Measurements from ENCODE around the gene RHBDL3. TPM values are rescaled to one million over a fixed set of nuclear protein-coding genes. Genes with fewer than 3 reads are reported as not detected.
A peak's percentile ranks its signal among the peaks of the same experiment; 100 is the strongest.

Gene RHBDL3
- total and polyA plus RNA-seq, 2 of the 8 experiments (the other 6 are each of a cell fraction or from before 2014, with no cell fraction given): 9.6 to 12.2 TPM

DNA sequence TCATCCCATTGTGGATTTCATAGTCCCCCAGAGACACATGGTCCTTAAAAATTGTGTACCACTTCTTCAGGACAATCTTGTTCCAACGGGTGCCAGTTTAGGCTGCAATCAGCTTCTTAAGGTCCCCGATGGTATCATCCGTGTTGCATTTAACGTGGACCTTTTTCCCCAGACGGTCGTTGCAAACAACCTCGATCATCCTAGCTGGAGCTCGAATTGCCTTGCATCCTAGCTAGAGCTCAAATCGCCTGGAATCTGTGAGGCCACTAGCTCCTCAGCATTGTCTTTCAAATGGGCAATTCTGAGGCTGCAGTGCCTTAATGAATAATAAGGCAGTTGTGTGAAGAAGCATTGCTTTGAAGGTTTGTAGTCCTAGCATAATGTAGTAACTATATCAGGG is 37.7 kb upstream of the RHBDL3 start (continued):
- TF ChIP-seq, protein P1, sequence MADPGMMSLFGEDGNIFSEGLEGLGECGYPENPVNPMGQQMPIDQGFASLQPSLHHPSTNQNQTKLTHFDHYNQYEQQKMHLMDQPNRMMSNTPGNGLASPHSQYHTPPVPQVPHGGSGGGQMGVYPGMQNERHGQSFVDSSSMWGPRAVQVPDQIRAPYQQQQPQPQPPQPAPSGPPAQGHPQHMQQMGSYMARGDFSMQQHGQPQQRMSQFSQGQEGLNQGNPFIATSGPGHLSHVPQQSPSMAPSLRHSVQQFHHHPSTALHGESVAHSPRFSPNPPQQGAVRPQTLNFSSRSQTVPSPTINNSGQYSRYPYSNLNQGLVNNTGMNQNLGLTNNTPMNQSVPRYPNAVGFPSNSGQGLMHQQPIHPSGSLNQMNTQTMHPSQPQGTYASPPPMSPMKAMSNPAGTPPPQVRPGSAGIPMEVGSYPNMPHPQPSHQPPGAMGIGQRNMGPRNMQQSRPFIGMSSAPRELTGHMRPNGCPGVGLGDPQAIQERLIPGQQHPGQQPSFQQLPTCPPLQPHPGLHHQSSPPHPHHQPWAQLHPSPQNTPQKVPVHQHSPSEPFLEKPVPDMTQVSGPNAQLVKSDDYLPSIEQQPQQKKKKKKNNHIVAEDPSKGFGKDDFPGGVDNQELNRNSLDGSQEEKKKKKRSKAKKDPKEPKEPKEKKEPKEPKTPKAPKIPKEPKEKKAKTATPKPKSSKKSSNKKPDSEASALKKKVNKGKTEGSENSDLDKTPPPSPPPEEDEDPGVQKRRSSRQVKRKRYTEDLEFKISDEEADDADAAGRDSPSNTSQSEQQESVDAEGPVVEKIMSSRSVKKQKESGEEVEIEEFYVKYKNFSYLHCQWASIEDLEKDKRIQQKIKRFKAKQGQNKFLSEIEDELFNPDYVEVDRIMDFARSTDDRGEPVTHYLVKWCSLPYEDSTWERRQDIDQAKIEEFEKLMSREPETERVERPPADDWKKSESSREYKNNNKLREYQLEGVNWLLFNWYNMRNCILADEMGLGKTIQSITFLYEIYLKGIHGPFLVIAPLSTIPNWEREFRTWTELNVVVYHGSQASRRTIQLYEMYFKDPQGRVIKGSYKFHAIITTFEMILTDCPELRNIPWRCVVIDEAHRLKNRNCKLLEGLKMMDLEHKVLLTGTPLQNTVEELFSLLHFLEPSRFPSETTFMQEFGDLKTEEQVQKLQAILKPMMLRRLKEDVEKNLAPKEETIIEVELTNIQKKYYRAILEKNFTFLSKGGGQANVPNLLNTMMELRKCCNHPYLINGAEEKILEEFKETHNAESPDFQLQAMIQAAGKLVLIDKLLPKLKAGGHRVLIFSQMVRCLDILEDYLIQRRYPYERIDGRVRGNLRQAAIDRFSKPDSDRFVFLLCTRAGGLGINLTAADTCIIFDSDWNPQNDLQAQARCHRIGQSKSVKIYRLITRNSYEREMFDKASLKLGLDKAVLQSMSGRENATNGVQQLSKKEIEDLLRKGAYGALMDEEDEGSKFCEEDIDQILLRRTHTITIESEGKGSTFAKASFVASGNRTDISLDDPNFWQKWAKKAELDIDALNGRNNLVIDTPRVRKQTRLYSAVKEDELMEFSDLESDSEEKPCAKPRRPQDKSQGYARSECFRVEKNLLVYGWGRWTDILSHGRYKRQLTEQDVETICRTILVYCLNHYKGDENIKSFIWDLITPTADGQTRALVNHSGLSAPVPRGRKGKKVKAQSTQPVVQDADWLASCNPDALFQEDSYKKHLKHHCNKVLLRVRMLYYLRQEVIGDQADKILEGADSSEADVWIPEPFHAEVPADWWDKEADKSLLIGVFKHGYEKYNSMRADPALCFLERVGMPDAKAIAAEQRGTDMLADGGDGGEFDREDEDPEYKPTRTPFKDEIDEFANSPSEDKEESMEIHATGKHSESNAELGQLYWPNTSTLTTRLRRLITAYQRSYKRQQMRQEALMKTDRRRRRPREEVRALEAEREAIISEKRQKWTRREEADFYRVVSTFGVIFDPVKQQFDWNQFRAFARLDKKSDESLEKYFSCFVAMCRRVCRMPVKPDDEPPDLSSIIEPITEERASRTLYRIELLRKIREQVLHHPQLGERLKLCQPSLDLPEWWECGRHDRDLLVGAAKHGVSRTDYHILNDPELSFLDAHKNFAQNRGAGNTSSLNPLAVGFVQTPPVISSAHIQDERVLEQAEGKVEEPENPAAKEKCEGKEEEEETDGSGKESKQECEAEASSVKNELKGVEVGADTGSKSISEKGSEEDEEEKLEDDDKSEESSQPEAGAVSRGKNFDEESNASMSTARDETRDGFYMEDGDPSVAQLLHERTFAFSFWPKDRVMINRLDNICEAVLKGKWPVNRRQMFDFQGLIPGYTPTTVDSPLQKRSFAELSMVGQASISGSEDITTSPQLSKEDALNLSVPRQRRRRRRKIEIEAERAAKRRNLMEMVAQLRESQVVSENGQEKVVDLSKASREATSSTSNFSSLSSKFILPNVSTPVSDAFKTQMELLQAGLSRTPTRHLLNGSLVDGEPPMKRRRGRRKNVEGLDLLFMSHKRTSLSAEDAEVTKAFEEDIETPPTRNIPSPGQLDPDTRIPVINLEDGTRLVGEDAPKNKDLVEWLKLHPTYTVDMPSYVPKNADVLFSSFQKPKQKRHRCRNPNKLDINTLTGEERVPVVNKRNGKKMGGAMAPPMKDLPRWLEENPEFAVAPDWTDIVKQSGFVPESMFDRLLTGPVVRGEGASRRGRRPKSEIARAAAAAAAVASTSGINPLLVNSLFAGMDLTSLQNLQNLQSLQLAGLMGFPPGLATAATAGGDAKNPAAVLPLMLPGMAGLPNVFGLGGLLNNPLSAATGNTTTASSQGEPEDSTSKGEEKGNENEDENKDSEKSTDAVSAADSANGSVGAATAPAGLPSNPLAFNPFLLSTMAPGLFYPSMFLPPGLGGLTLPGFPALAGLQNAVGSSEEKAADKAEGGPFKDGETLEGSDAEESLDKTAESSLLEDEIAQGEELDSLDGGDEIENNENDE (IDR thresholded peaks at IDR 0.05; ENCODE audit: insufficient replicate concordance, low read length): no peak
- TF ChIP-seq, protein P2, sequence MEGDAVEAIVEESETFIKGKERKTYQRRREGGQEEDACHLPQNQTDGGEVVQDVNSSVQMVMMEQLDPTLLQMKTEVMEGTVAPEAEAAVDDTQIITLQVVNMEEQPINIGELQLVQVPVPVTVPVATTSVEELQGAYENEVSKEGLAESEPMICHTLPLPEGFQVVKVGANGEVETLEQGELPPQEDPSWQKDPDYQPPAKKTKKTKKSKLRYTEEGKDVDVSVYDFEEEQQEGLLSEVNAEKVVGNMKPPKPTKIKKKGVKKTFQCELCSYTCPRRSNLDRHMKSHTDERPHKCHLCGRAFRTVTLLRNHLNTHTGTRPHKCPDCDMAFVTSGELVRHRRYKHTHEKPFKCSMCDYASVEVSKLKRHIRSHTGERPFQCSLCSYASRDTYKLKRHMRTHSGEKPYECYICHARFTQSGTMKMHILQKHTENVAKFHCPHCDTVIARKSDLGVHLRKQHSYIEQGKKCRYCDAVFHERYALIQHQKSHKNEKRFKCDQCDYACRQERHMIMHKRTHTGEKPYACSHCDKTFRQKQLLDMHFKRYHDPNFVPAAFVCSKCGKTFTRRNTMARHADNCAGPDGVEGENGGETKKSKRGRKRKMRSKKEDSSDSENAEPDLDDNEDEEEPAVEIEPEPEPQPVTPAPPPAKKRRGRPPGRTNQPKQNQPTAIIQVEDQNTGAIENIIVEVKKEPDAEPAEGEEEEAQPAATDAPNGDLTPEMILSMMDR (IDR thresholded peaks at IDR 0.05; ENCODE audit: control extremely low read depth in 1 of 3, insufficient read depth in 1 of 3, low read depth in 1 of 3, low read length in 3 of 3): no peak
- no peak for TF ChIP-seq RNF2 (IDR thresholded peaks at IDR 0.05; ENCODE audit: borderline replicate concordance, low read depth, low read length, missing control alignments, poor library complexity, severe bottlenecking)
- TF ChIP-seq ASH2L (IDR thresholded peaks at IDR 0.05; ENCODE audit: low read length): peak; percentile 69
- no peak for TF ChIP-seq CBX8 (IDR thresholded peaks at IDR 0.05; ENCODE audit: borderline replicate concordance, low read depth, low read length)
- TF ChIP-seq SP2 (IDR thresholded peaks at IDR 0.05; ENCODE audit: low read length): no peak
- TF ChIP-seq SIRT6 (IDR thresholded peaks at IDR 0.05; ENCODE audit: low read length): no peak
- peak; percentile 78; the same call in 1 of the 2 replicates for TF ChIP-seq TEAD4 (IDR thresholded peaks at IDR 0.05; ENCODE audit: low read depth, low read length)
- TF ChIP-seq BCL11A (IDR thresholded peaks at IDR 0.05; ENCODE audit: low read depth in 2 of 2, low read length in 2 of 2): no peak
